Neuronal stem cell (in vitro differentiated cells): ENCODE results near the gene BSG.
A peak's percentile ranks its signal among the peaks of the same experiment; 100 is the strongest.

ENCODE experiments used
- DNase-seq: peaks from one replicate; pipeline ENCODE4 v3.0.0-alpha.2; 2013; ENCODE audit warnings: low spot score
- H2AFZ ChIP-seq: one replicate; pipeline ENCODE4 v1.6.1; 2013; ENCODE audit warnings: mild to moderate bottlenecking, low read length, inconsistent platforms
- H2AK5ac ChIP-seq: 2 replicates; pipeline ENCODE4 v1.6.1; 2013; ENCODE audit warnings: low read depth, mild to moderate bottlenecking, inconsistent platforms, low read length, moderate library complexity, mixed read lengths
- H2BK120ac ChIP-seq: 2 replicates; pipeline ENCODE4 v1.6.1; 2013; ENCODE audit warnings: low read depth, mild to moderate bottlenecking, inconsistent platforms, low read length, moderate library complexity, mixed read lengths
- H2BK12ac ChIP-seq: one replicate; pipeline ENCODE4 v1.6.1; 2013; ENCODE audit warnings: low read length, inconsistent platforms
- H2BK15ac ChIP-seq: 2 replicates; pipeline ENCODE4 v1.6.1; 2013; ENCODE audit warnings: mild to moderate bottlenecking, low read length, inconsistent platforms, mixed read lengths
- H2BK5ac ChIP-seq: one replicate; pipeline ENCODE4 v1.6.1; 2013; ENCODE audit warnings: inconsistent platforms, mild to moderate bottlenecking, low read length, moderate library complexity
- H3K14ac ChIP-seq: one replicate; pipeline ENCODE4 v1.6.1; 2013; ENCODE audit warnings: low read length, inconsistent platforms
- H3K18ac ChIP-seq: 2 replicates; pipeline ENCODE4 v1.6.1; 2013; ENCODE audit warnings: low read length, inconsistent platforms
- H3K23ac ChIP-seq: 2 replicates; pipeline ENCODE4 v1.6.1; 2013; ENCODE audit warnings: low read depth, mild to moderate bottlenecking, mixed read lengths, low read length, inconsistent platforms; ENCODE audit not compliant: poor library complexity
- H3K27ac ChIP-seq: replicated peaks from 3 replicates; pipeline ENCODE4 v1.5.1; 2013; ENCODE audit warnings: low read length, inconsistent platforms
- H3K27me3 ChIP-seq, 3 experiments: 2 replicates each; pipeline ENCODE4 v1.6.1; 2013; ENCODE audit warnings: low read length in 3 of 3, mild to moderate bottlenecking in 2 of 3, inconsistent platforms in 1 of 3, low read depth in 1 of 3, mixed read lengths in 1 of 3, moderate library complexity in 1 of 3; ENCODE audit not compliant: control insufficient read depth in 3 of 3, insufficient read depth in 3 of 3
- H3K36me3 ChIP-seq, 2 donors: replicated peaks in 1 of 2; 2 replicates each; pipeline ENCODE4 v1.6.1; 2013; ENCODE audit warnings: low read length in 2 of 2; ENCODE audit not compliant: control insufficient read depth in 2 of 2, insufficient read depth in 2 of 2
- H3K4ac ChIP-seq: 2 replicates; pipeline ENCODE4 v1.6.1; 2013; ENCODE audit warnings: inconsistent platforms, mild to moderate bottlenecking, low read length, moderate library complexity
- H3K4me1 ChIP-seq, 2 donors: 1 replicate in 1 of 2; 2 replicates in 1 of 2; pipeline ENCODE4 v1.6.1; 2013; ENCODE audit warnings: low read length in 2 of 2, low read depth in 1 of 2; ENCODE audit not compliant: control insufficient read depth in 2 of 2, insufficient read depth in 1 of 2
- H3K4me2 ChIP-seq: one replicate; pipeline ENCODE4 v1.6.1; 2013; ENCODE audit warnings: mild to moderate bottlenecking, low read length, inconsistent platforms; ENCODE audit not compliant: insufficient read depth, poor library complexity, severe bottlenecking
- H3K4me3 ChIP-seq, 2 donors: 2 replicates each; pipeline ENCODE4 v1.5.1; 2013; ENCODE audit warnings: low read length in 2 of 2, mild to moderate bottlenecking in 2 of 2, inconsistent platforms in 1 of 2, moderate library complexity in 1 of 2
- H3K79me1 ChIP-seq: one replicate; pipeline ENCODE4 v1.6.1; 2013; ENCODE audit warnings: low read depth, mild to moderate bottlenecking, inconsistent platforms, low read length, moderate library complexity
- H3K9ac ChIP-seq: one replicate; pipeline ENCODE4 v1.6.1; 2013; ENCODE audit warnings: mild to moderate bottlenecking, low read depth, low read length, inconsistent platforms; ENCODE audit not compliant: poor library complexity
- H3K9me3 ChIP-seq, 2 donors: replicated peaks in 1 of 2; 2 replicates each; pipeline versions ENCODE3 to v1.6.1; 2013; ENCODE audit warnings: low read length in 2 of 2, mild to moderate bottlenecking in 2 of 2, inconsistent platforms in 1 of 2, low read depth in 1 of 2, mixed read lengths in 1 of 2, moderate library complexity in 1 of 2; ENCODE audit not compliant: control insufficient read depth in 2 of 2, insufficient read depth in 1 of 2
- H4K8ac ChIP-seq: one replicate; pipeline ENCODE4 v1.6.1; 2013; ENCODE audit warnings: low read depth, mild to moderate bottlenecking, inconsistent platforms, low read length, moderate library complexity
- H4K91ac ChIP-seq: one replicate; pipeline ENCODE4 v1.6.1; 2013; ENCODE audit warnings: low read length, low read depth, mild to moderate bottlenecking, inconsistent platforms; ENCODE audit not compliant: poor library complexity
- WGBS, 2 donors: extraction: QIAGEN DNeasy Blood & Tissue Kit; methylation state at CpG; one replicate each; pipeline ENCODE4 v1.1.7; 2013; ENCODE audit warnings: missing lambda C conversion rate in 2 of 2, mixed read lengths in 1 of 2; ENCODE audit not compliant: insufficient read length in 2 of 2, insufficient replicate concordance in 1 of 2; ENCODE audit errors: extremely low coverage in 2 of 2; 5-methylcytosine and 5-hydroxymethylcytosine counted together

Gene BSG

DNA sequence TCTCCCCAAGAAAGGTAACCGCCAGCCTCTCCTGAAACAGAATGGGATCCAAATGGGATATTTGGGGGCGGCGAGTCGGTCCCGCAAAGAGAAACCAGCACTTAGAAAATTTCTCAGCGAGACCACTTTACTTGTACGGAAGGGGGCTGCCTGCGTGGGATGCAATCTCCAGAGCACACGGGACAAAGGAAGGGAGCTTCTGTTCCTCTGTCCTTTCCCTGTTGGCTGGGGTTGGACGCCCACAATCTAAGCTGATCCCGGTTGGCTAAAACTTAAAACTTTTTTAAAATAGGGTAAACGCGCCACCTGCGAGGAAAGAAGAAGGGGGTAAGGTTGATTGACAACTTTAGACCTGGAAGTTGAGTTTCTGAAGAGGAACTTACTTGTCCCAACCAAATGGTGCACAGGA lies 826 bp upstream of the BSG start:
- no peaks in the 10 kb centered on the region for H3K27me3 ChIP-seq
- DNase-seq: peak; percentile 56
- WGBS, 2 donors: no CpG with 5 or more reads among the region's 14 CpGs

GRCh38 chr19:572743-573518 lies 535 bp downstream of the BSG start:
- WGBS, 2 donors: no CpG with 5 or more reads among the region's 55 CpGs
- peaks cover 12 to 31% of the 10 kb centered on the region in 2 donors for H3K36me3 ChIP-seq
- H3K9ac ChIP-seq: peak overlapping the region; percentile 99
- H3K18ac ChIP-seq: peak overlapping the region; percentile 95
- H3K79me1 ChIP-seq: peaks cover 19% of the 10 kb centered on the region
- H3K14ac ChIP-seq: peak overlapping the region; percentile 97
- H4K91ac ChIP-seq: peak overlapping the region; percentile 30
- H3K4ac ChIP-seq: peak overlapping the region; percentile 76
- H3K4me1 ChIP-seq: peaks cover 13 to 17% of the 10 kb centered on the region in 2 donors
- H3K9me3 ChIP-seq: peaks cover 2 to 4% of the 10 kb centered on the region in 2 donors
- H2BK120ac ChIP-seq: peak overlapping the region; percentile 67
- H3K27ac ChIP-seq: peak overlapping the region; percentile 61
- H3K27me3 ChIP-seq: no peaks in the 10 kb centered on the region
- H3K23ac ChIP-seq: peak overlapping the region; percentile 99
- H2AK5ac ChIP-seq: peak overlapping the region; percentile 99
- peak overlapping the region; percentile 66 for H3K4me2 ChIP-seq
- DNase-seq: no peak
- H2AFZ ChIP-seq: peak overlapping the region; percentile 72
- H2BK12ac ChIP-seq: peak overlapping the region; percentile 30
- no peak overlapping the region for H4K8ac ChIP-seq
- H2BK5ac ChIP-seq: peak overlapping the region; percentile 70
- H3K4me3 ChIP-seq: peak overlapping the region; percentile 98 to 99
- H2BK15ac ChIP-seq: peak overlapping the region; percentile 96

More for the DNA sequence above, 826 bp upstream of the BSG start:
- Histone ChIP-seq H3K27ac (peak overlapping the region; percentile 95), H3K4me1 (peaks cover 13 to 14% of the 10 kb centered on the region in 2 donors), H3K4me2 (peak overlapping the region; percentile 65), H3K14ac (no peak overlapping the region), H2AFZ (peak overlapping the region; percentile 83), H2BK12ac (no peak overlapping the region), H3K9ac (peak overlapping the region; percentile 78), H3K79me1 (peaks cover 13% of the 10 kb centered on the region), H2BK5ac (peak overlapping the region; percentile 45), H3K23ac (no peak overlapping the region), H4K91ac (no peak overlapping the region), H2BK15ac (no peak overlapping the region), H3K36me3 (peaks cover 11 to 26% of the 10 kb centered on the region in 2 donors), H3K4ac (no peak overlapping the region), H2AK5ac (peak overlapping the region; percentile 54), H4K8ac (no peak overlapping the region), H3K4me3 (peak overlapping the region; percentile 88 to 98), H3K18ac (peak overlapping the region; percentile 84), H2BK120ac (no peak overlapping the region), H3K9me3 (peaks cover 2 to 4% of the 10 kb centered on the region in 2 donors)

DNA sequence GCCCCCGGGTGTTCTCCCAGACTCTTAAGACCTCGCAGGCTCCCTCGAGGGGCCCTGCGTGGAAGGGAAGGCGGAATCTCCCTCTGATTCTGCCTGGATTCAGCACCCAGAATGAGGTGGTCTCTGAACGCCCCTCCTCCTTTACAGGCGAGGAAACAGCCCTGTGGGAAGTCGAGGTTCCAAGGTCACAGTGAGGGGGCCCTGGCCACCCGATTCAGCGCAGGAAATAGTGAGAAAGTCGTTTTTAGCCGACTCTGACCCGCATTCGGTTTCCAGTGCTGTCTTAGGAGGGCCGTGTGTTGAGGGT lies 1.1 kb downstream of the BSG start:
- peaks cover 16 to 36% of the 10 kb centered on the region in 2 donors for H3K36me3 ChIP-seq
- H3K27ac ChIP-seq: no peak overlapping the region

More for the DNA sequence above, 1.1 kb downstream of the BSG start:
- Histone ChIP-seq H3K4ac (no peak overlapping the region), H3K4me1 (peaks cover 13 to 17% of the 10 kb centered on the region in 2 donors), H2BK5ac (peak overlapping the region; percentile 70), H3K4me3 (peak overlapping the region; percentile 98 to 99), H3K9me3 (peaks cover 2 to 4% of the 10 kb centered on the region in 2 donors), H4K91ac (no peak overlapping the region), H3K23ac (peak overlapping the region; percentile 99), H3K4me2 (peak overlapping the region; percentile 66), H4K8ac (no peak overlapping the region), H3K27me3 (no peaks in the 10 kb centered on the region), H3K14ac (no peak overlapping the region), H3K18ac (peak overlapping the region; percentile 95), H2BK12ac (no peak overlapping the region), H3K9ac (peak overlapping the region; percentile 99), H2BK15ac (no peak overlapping the region), H3K79me1 (peaks cover 22% of the 10 kb centered on the region), H2BK120ac (no peak overlapping the region), H2AK5ac (peak overlapping the region; percentile 99), H2AFZ (no peak overlapping the region)
- DNase-seq: no peak
- WGBS, 2 donors: no CpG with 5 or more reads among the region's 15 CpGs
